Measurements from ENCODE around the gene SH3RF3.

SH3RF3 gene

DNA sequence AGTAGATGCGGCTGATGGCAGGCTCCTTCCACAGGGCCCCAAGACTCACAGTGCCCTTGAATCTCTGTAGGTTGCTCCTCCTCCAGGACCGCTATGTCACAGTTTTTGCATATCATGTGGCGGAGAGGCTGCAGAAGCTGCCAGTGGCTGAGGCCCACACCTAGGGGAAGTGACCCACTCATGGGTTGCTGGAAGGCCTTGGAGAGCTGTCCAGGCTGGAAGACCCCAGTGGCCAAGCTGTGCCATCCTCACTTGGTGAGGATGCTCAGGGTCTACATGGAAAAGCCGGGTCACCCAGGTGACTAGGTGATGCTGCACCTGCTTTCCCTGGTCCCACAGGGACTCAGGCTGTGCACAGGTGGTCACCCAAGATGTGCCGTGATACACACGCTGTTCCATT is 394.1 kb downstream of the SH3RF3 start:
- H3K27me3 ChIP-seq (ENCODE audit: insufficient read depth, low read length) = no peaks in the 10 kb centered on the region
- no peak overlapping the region for H3K4me3 ChIP-seq (ENCODE audit: low read length)
- no peak overlapping the region for H2AFZ ChIP-seq (ENCODE audit: low read depth, low read length)
- no peaks in the 10 kb centered on the region for H3K36me3 ChIP-seq (ENCODE audit: insufficient read depth, low read length)
- H3K9me3 ChIP-seq (ENCODE audit: low read length) = no peaks in the 10 kb centered on the region
- no peaks in the 10 kb centered on the region for H3K4me1 ChIP-seq (ENCODE audit: insufficient read depth, low read length)

DNA sequence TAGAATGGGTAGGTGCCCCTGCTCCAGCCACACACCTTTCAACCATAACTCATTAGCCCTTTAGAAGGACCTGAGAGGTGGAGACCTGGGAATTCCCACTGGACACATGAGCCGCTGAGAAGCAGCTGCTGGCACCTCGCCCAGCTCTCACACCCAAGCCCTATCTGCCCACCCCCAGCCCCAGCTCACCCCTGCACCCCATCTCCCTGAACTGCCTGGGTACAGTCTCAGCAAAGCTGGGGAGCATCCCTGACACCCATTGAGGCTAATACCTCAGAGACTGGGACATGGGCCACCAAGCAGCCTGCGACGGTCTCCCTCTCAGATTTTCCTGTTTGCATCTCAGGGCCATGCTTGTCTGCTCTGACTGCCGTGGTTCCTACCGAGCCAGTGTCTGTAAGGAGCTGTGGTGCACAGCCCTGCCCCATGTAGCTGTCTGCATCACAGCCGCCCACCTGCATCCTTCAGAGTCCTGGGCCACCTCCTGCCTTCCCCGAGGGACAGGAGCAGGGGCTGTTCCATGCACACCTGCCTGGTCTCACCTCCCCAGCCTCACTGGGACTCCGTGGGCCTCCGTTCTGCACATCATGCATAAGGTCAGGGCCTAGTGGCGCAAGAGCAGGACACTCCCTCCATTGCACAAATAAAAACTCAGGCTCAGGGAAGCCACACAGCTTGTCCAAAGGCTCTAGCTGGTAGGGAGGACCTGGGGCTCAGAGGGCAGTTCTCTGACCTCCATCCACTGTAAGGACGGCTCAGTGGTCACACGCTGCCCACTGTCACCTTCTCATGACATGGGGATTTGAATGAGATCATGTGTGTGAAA is 394.7 kb downstream of the SH3RF3 start:
- H3K9me3 ChIP-seq (ENCODE audit: low read length) = no peaks in the 10 kb centered on the region
- no peak overlapping the region for H3K4me3 ChIP-seq (ENCODE audit: low read length)
- H3K27me3 ChIP-seq (ENCODE audit: insufficient read depth, low read length) = no peaks in the 10 kb centered on the region
- no peaks in the 10 kb centered on the region for H3K4me1 ChIP-seq (ENCODE audit: insufficient read depth, low read length)
- H2AFZ ChIP-seq (ENCODE audit: low read depth, low read length) = no peak overlapping the region
- no peaks in the 10 kb centered on the region for H3K36me3 ChIP-seq (ENCODE audit: insufficient read depth, low read length)

DNA sequence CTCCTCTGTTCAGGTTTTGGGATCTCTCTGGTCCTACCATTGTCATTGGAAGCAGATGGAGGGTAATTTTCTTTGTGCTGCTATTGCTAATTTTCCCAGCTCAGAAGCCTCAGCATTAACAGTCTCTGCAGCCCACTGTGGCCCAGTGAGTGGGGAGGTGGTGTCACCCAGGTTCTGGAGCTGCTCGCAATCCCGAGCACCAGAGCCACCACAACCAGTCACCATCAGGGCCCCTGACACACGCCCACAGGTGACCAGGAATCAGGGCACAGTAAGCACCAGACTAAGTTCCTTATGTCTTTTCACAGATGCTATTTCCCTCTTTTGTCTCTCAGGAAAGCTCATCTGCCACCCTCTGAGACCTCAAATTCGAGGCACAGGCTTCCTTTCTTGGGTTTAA is 396.8 kb downstream of the SH3RF3 start:
- H3K27me3 ChIP-seq (ENCODE audit: insufficient read depth, low read length) = no peaks in the 10 kb centered on the region
- no peak overlapping the region for H3K4me3 ChIP-seq (ENCODE audit: low read length)
- no peaks in the 10 kb centered on the region for H3K4me1 ChIP-seq (ENCODE audit: insufficient read depth, low read length)
- no peak overlapping the region for H2AFZ ChIP-seq (ENCODE audit: low read depth, low read length)
- H3K9me3 ChIP-seq (ENCODE audit: low read length) = no peaks in the 10 kb centered on the region
- no peaks in the 10 kb centered on the region for H3K36me3 ChIP-seq (ENCODE audit: insufficient read depth, low read length)

DNA sequence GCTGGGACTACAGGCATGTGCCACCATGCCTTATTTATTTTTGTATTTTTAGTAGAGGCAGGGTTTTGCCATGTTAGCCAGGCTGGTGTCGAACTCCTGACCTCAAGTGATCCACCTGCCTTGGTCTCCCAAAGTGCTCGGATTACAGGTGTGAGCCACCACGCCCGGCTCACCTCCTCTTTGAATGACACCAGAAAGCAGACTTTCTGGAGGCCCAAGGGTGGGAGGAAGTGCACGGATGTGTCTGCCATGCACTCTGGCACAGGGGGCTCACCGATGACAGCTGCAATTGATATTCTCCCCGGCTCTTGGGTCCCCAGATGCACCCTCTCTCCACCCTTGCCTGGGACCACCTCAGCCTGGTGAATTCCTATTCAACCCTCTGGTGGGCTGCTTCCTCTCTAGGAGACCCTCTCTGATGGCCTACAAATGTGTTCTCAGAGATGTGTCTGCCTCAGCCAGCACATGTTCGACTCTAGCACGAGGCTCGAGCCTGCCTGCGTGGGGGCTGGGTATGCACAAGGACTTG is 397.5 kb downstream of the SH3RF3 start:
- Histone ChIP-seq H3K9me3 (ENCODE audit: low read length) (no peaks in the 10 kb centered on the region), H3K36me3 (ENCODE audit: insufficient read depth, low read length) (no peaks in the 10 kb centered on the region), H3K27me3 (ENCODE audit: insufficient read depth, low read length) (no peaks in the 10 kb centered on the region), H3K4me1 (ENCODE audit: insufficient read depth, low read length) (no peaks in the 10 kb centered on the region), H2AFZ (ENCODE audit: low read depth, low read length) (no peak overlapping the region), H3K4me3 (ENCODE audit: low read length) (no peak overlapping the region)

DNA sequence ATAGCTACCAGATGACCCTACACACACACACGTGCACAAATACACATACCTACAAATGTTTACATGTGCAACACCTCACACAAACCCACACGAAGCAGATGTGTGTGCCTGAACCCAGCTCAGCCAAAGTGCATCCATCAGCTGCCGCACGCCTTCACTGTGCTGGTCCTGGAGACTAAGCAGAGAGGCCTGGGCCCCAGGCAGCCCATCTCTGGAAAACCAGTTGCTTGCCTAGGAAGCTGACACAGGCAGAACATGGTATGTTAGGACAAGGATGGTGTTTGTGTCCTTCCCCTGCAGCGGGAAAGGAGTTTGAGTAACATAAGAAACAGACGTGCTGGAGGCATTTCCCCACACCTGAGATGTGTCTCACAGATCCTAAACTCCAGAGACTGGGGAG is 398.1 kb downstream of the SH3RF3 start:
- Histone ChIP-seq H3K4me1 (ENCODE audit: insufficient read depth, low read length) (no peaks in the 10 kb centered on the region), H3K27me3 (ENCODE audit: insufficient read depth, low read length) (no peaks in the 10 kb centered on the region), H3K36me3 (ENCODE audit: insufficient read depth, low read length) (no peaks in the 10 kb centered on the region), H3K9me3 (ENCODE audit: low read length) (no peaks in the 10 kb centered on the region), H2AFZ (ENCODE audit: low read depth, low read length) (no peak overlapping the region), H3K4me3 (ENCODE audit: low read length) (no peak overlapping the region)

DNA sequence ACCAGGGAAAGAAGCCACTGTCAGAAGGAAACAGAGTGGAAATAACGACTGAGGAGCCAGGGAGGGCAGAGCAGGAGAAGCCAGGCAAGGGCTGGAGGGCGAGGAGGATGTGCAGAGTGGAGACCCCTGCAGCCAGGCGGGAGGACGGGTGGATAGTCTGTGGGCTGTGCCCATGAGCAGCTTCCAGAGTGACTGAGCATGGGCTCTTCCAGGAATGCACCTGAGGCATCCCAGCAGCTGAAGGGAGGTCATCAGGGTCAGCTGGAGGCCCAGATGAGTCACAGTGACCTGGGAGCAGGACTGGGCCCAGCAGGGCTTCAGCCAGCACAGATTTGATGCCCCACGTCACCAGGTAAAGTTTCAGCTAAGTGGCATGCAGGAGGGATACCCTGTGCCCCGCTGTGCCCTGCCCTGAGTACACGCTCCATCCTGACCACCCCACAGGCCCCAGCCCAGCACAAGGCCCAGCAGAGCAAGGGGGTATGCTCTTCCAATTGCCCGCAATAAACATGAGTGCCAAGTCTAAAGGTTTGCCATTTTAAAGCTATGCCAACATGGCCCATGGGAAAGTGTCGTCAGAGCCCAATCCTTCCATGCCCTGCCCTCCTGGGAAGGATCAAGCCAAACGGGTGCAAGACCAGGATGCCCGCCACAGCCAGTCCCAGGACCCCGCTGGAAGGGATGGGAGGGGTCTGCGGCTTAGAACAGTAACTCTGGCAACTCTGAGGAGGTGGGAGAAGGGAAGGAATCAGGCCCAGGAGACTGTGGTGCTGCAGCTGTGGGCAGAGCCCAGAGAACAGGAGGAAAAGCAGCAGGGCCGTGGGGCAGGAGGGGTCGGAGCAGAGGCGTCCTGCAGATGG is 399.1 kb downstream of the SH3RF3 start:
- no peak overlapping the region for H2AFZ ChIP-seq (ENCODE audit: low read depth, low read length)
- H3K27me3 ChIP-seq (ENCODE audit: insufficient read depth, low read length) = no peaks in the 10 kb centered on the region
- no peaks in the 10 kb centered on the region for H3K9me3 ChIP-seq (ENCODE audit: low read length)
- H3K4me1 ChIP-seq (ENCODE audit: insufficient read depth, low read length) = no peaks in the 10 kb centered on the region
- H3K36me3 ChIP-seq (ENCODE audit: insufficient read depth, low read length) = no peaks in the 10 kb centered on the region
- no peak overlapping the region for H3K4me3 ChIP-seq (ENCODE audit: low read length)

DNA sequence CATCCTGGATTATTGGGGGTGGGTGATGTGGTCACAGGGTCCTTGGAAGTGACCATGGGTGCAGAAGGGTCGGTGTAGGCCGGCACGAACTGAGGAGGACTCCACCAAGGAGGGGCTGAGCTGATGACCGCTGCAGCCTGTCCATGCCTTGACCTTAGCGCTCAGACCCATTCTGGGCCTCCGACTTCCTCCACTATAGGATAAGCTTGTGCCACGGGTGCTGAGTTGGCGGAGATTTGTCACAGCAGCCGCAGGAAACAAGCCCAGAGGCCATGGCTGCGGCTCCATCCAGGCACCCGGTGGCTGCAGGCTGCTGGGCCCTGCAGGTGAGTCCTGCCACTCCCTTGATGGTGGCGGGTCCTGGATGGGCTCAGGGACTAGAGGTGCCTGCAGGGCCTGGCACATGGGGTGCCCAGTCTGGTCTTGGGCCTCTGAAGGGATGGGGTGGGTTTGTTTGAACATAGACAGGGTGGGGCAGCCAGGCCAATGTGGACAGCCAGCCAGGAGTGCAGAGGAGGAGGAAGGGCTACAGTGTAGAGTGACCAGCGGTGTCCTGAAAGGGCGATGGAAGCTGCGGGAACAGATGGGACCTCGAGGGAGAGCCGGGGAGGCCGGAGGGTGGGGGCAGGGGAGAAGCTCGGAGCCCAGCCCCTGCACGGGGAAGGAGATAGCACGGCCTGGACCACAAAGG is 400.0 kb downstream of the SH3RF3 start:
- no peak overlapping the region for H3K4me3 ChIP-seq (ENCODE audit: low read length)
- no peaks in the 10 kb centered on the region for H3K27me3 ChIP-seq (ENCODE audit: insufficient read depth, low read length)
- H3K9me3 ChIP-seq (ENCODE audit: low read length) = no peaks in the 10 kb centered on the region
- no peaks in the 10 kb centered on the region for H3K36me3 ChIP-seq (ENCODE audit: insufficient read depth, low read length)
- H3K4me1 ChIP-seq (ENCODE audit: insufficient read depth, low read length) = no peaks in the 10 kb centered on the region
- H2AFZ ChIP-seq (ENCODE audit: low read depth, low read length) = no peak overlapping the region

DNA sequence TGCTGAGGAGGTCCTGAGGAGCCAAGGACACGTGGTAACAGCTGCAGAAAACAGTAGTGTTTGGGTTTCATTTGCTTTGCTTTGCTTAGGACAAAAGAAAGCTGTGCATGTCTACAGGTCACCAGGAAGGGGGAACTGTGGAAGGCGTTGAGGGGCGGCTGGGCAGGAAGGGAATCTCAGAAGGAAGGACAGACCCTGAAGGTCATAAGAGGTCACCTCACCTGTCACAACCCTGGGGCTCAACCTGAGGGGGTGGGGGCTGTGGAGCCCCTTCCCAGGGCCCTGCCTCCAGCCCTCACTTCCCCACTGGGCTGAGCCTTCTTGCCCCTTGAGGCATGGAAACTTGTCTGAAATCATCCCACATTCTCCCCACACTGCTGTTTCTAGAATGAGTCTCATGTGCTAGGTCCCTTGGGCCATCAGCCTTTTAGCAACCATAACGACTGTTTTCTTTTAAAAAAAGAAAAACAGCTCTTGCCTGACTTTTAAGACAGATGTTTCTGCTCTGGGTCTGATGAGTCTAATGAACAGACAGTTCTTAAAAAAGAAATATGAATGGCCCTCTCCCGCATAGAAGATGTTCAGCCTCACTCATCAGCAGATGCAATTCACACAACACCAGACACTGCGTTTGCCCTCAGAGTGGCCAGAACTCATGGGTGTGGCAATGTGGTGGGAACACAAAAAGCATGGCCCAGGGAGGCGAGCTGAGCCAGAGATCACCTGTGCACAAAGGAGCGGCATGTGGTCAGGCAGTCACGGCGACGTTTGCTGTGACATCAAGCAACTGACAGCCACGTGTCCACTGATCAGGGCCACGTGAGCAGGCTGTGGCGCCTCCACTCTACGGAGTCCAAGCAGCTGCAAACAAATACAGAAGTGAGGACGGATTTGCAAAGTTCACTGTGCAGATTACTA is 400.8 kb downstream of the SH3RF3 start:
- no peaks in the 10 kb centered on the region for H3K36me3 ChIP-seq (ENCODE audit: insufficient read depth, low read length)
- H3K9me3 ChIP-seq (ENCODE audit: low read length) = no peaks in the 10 kb centered on the region
- no peak overlapping the region for H3K4me3 ChIP-seq (ENCODE audit: low read length)
- H3K27me3 ChIP-seq (ENCODE audit: insufficient read depth, low read length) = no peaks in the 10 kb centered on the region
- no peak overlapping the region for H2AFZ ChIP-seq (ENCODE audit: low read depth, low read length)
- H3K4me1 ChIP-seq (ENCODE audit: insufficient read depth, low read length) = no peaks in the 10 kb centered on the region

DNA sequence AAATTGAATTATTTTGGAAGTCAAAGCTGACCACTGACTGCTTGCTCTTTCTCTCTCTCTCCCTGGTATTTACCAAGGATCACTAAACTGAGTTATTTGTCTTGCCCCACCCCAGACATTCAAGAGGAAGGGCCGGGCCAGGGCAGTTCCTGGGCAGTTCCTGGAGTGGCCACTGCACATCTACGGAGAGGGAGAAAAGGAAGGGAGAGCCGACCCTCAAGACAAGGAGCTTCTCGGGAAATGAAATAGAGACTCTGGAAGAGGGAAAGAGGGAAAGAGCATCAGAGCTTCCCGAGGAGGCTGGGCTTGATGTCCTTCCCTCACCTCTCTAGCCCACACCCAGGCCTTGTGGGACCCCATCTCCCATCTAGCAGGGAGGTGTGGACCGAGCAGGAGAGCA is 401.7 kb downstream of the SH3RF3 start:
- Histone ChIP-seq H3K4me3 (ENCODE audit: low read length) (no peak overlapping the region), H3K4me1 (ENCODE audit: insufficient read depth, low read length) (no peaks in the 10 kb centered on the region), H2AFZ (ENCODE audit: low read depth, low read length) (no peak overlapping the region), H3K9me3 (ENCODE audit: low read length) (no peaks in the 10 kb centered on the region), H3K36me3 (ENCODE audit: insufficient read depth, low read length) (no peaks in the 10 kb centered on the region), H3K27me3 (ENCODE audit: insufficient read depth, low read length) (no peaks in the 10 kb centered on the region)

DNA sequence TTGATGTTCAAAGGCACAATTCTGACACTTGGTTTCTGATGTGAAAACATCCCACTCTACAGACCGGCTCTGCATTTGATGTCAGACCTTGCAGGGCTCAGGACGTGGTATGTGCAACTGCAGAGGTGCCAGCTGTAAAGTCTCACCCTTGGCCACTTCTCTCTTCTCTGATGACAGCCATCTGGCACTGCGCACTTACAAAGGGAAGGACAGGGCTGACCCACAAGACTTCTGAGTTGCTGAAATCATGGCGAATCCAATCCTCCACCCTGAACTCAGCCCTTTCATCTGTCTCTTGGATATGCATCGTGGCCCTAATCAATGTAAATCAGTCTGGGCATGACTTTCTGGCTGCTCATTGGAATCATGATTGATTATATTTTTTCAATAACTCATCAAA is 402.2 kb downstream of the SH3RF3 start:
- H3K36me3 ChIP-seq (ENCODE audit: insufficient read depth, low read length) = no peaks in the 10 kb centered on the region
- no peak overlapping the region for H3K4me3 ChIP-seq (ENCODE audit: low read length)
- H3K4me1 ChIP-seq (ENCODE audit: insufficient read depth, low read length) = no peaks in the 10 kb centered on the region
- no peak overlapping the region for H2AFZ ChIP-seq (ENCODE audit: low read depth, low read length)
- no peaks in the 10 kb centered on the region for H3K27me3 ChIP-seq (ENCODE audit: insufficient read depth, low read length)
- no peaks in the 10 kb centered on the region for H3K9me3 ChIP-seq (ENCODE audit: low read length)

DNA sequence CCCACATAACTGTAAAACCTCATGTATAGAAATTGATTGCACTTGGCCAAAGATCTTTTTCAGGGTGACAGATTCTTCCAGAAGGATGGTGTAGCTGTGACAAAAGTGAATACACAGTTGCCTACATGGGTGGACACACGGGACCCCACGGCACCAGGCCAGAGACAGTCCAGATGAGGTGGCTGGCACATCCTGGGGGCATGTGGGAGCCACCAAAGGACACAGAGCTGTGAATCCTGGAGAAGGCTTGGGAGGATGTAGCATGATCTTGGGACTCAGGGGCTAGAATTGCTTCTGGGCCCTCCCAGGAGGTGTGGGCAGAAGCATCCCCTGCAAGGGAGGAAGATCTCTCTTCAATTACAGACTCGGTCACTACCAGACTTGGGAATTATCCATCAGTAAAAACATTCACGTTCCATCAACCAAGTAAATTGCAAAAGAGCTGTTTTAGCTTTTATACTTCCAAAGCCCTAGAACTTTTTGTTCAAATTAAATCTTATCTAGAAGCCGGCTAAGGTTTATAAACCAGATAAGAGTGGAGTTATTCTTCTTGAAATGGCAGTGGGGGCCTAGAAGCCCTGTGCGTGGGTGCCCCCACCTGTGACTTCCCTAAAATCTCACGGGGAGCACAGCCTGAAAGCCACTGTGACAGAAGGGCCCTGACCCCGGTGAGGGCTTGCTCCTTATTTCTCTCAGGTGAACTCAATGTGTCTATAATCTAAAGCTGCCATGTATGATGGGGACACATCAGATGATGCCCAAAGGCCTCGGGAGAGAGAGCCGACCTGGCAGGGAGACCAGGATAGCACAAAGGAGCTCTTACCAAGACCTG is 403.1 kb downstream of the SH3RF3 start:
- no peak overlapping the region for H3K4me3 ChIP-seq (ENCODE audit: low read length)
- H3K4me1 ChIP-seq (ENCODE audit: insufficient read depth, low read length) = no peaks in the 10 kb centered on the region
- H3K36me3 ChIP-seq (ENCODE audit: insufficient read depth, low read length) = no peaks in the 10 kb centered on the region
- H2AFZ ChIP-seq (ENCODE audit: low read depth, low read length) = no peak overlapping the region
- H3K9me3 ChIP-seq (ENCODE audit: low read length) = no peaks in the 10 kb centered on the region
- no peaks in the 10 kb centered on the region for H3K27me3 ChIP-seq (ENCODE audit: insufficient read depth, low read length)

DNA sequence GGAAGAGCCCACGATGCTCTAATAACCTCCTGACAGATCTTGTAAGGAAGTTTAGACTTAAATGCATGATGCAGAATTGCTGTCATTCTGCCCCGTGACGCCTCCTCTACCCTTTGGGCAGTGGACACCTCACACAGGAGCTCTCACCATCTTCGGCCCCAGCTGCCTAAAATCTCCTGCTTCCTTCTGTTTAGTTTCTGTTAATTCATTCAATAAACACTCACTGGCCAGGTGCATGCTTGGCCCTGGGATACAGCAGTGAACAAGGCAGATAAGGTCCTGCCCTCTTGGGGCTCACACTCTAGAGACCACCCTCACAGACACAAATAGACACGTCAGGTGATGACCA is 403.7 kb downstream of the SH3RF3 start:
- Histone ChIP-seq H3K27me3 (ENCODE audit: insufficient read depth, low read length) (no peaks in the 10 kb centered on the region), H3K4me3 (ENCODE audit: low read length) (no peak overlapping the region), H3K4me1 (ENCODE audit: insufficient read depth, low read length) (no peaks in the 10 kb centered on the region), H3K9me3 (ENCODE audit: low read length) (no peaks in the 10 kb centered on the region), H3K36me3 (ENCODE audit: insufficient read depth, low read length) (no peaks in the 10 kb centered on the region), H2AFZ (ENCODE audit: low read depth, low read length) (no peak overlapping the region)
